ENCODE data around the gene FAF1. TPM values are rescaled to one million over a fixed set of nuclear protein-coding genes. Genes with fewer than 3 reads are reported as not detected.

The FAF1 gene
- total and polyA plus RNA-seq, 7 donors: 27.5 to 59.3 (median 53.9) TPM

- Histone ChIP-seq H3K36me3 (no peaks in the 10 kb centered on the region), H3K27ac (no peak overlapping the region), H3K27me3 (no peaks in the 10 kb centered on the region), H3K4me1 (peaks cover 0 to 24% (median 4%) of the 10 kb centered on the region in 4 donors), H3K9me3 (no peaks in the 10 kb centered on the region), H3K4me3 (no peak overlapping the region)
- DNase-seq: no peak
- TF ChIP-seq POLR2AphosphoS5 (IDR thresholded peaks at IDR 0.05): no peak
- no peak for TF ChIP-seq POLR2A (IDR thresholded peaks at IDR 0.05)
- no peak for TF ChIP-seq CTCF (IDR thresholded peaks at IDR 0.05)
- TF ChIP-seq EP300 (IDR thresholded peaks at IDR 0.05): no peak
- intact Hi-C loops (cut with DNase I): no loop called here
Measured at GRCh38 chr1:50703240-50703639, 256.8 kb downstream of the FAF1 start.

- no peak overlapping the region for H3K27ac ChIP-seq
Measured at GRCh38 chr1:50702395-50702794, 257.7 kb downstream of the FAF1 start.

GRCh38 chr1:50701706-50702317 is 258.3 kb downstream of the FAF1 start:
- H3K36me3 ChIP-seq: no peaks in the 10 kb centered on the region
- H3K27me3 ChIP-seq: no peaks in the 10 kb centered on the region
- no peak overlapping the region for H3K4me3 ChIP-seq
- no peaks in the 10 kb centered on the region for H3K9me3 ChIP-seq
- TF ChIP-seq POLR2A (IDR thresholded peaks at IDR 0.05) (no peak), EP300 (IDR thresholded peaks at IDR 0.05) (no peak), CTCF (IDR thresholded peaks at IDR 0.05) (no peak), POLR2AphosphoS5 (IDR thresholded peaks at IDR 0.05) (no peak)
- 59 to 81% methylated on average over 1 of the region's 1 CpG for WGBS, 2 donors
- DNase-seq: no peak
- H3K27ac ChIP-seq: no peak overlapping the region
- intact Hi-C loops (cut with DNase I): no loop called here
- H3K4me1 ChIP-seq: peaks cover 0 to 24% (median 6%) of the 10 kb centered on the region in 4 donors

More at GRCh38 chr1:50702395-50702794, 257.7 kb downstream of the FAF1 start:
- H3K4me1 ChIP-seq: peaks cover 0 to 24% (median 6%) of the 10 kb centered on the region in 4 donors
- no peaks in the 10 kb centered on the region for H3K9me3 ChIP-seq
- TF ChIP-seq POLR2AphosphoS5 (IDR thresholded peaks at IDR 0.05) (no peak), EP300 (IDR thresholded peaks at IDR 0.05) (no peak), CTCF (IDR thresholded peaks at IDR 0.05) (no peak), POLR2A (IDR thresholded peaks at IDR 0.05) (no peak)
- H3K36me3 ChIP-seq: no peaks in the 10 kb centered on the region
- 92 to 95% methylated on average over 2 of the region's 2 CpGs for WGBS, 2 donors
- H3K4me3 ChIP-seq: no peak overlapping the region
- intact Hi-C loops (cut with DNase I): no loop called here
- DNase-seq: no peak
- H3K27me3 ChIP-seq: no peaks in the 10 kb centered on the region

GRCh38 chr1:50700621-50701020 is 259.4 kb downstream of the FAF1 start:
- no peaks in the 10 kb centered on the region for H3K27me3 ChIP-seq
- TF ChIP-seq CTCF (IDR thresholded peaks at IDR 0.05) (no peak), POLR2AphosphoS5 (IDR thresholded peaks at IDR 0.05) (no peak), EP300 (IDR thresholded peaks at IDR 0.05) (no peak), POLR2A (IDR thresholded peaks at IDR 0.05) (no peak)
- intact Hi-C loops (cut with DNase I): no loop called here
- H3K27ac ChIP-seq: no peak overlapping the region
- DNase-seq: no peak
- WGBS, 2 donors: 87 to 93% methylated on average over 2 of the region's 2 CpGs
- no peaks in the 10 kb centered on the region for H3K36me3 ChIP-seq
- H3K4me3 ChIP-seq: no peak overlapping the region
- H3K4me1 ChIP-seq: peaks cover 0 to 24% (median 6%) of the 10 kb centered on the region in 4 donors
- H3K9me3 ChIP-seq: no peaks in the 10 kb centered on the region

GRCh38 chr1:50700214-50700613 is 259.9 kb downstream of the FAF1 start:
- intact Hi-C loops (cut with DNase I): no loop called here
- TF ChIP-seq EP300 (IDR thresholded peaks at IDR 0.05): no peak
- TF ChIP-seq CTCF (IDR thresholded peaks at IDR 0.05): no peak
- no peak for TF ChIP-seq POLR2AphosphoS5 (IDR thresholded peaks at IDR 0.05)
- TF ChIP-seq POLR2A (IDR thresholded peaks at IDR 0.05): no peak
- 98 to 99% methylated on average over 4 of the region's 4 CpGs for WGBS, 2 donors
- H3K27me3 ChIP-seq: no peaks in the 10 kb centered on the region
- H3K27ac ChIP-seq: no peak overlapping the region
- no peaks in the 10 kb centered on the region for H3K9me3 ChIP-seq
- DNase-seq: no peak
- H3K36me3 ChIP-seq: no peaks in the 10 kb centered on the region
- H3K4me1 ChIP-seq: peaks cover 0 to 20% (median 5%) of the 10 kb centered on the region in 4 donors
- no peak overlapping the region for H3K4me3 ChIP-seq
